Upper lobe of left lung (tissue), 6 donors: ENCODE measurements around the gene LRRC8B. TPM values are rescaled to one million over a fixed set of nuclear protein-coding genes. Genes with fewer than 3 reads are reported as not detected.
"Not testable (repeated sequence)": the region's sequence is repeated elsewhere in the genome, so short reads cannot be mapped to it uniquely, and the experiment has no call there.

Experiments
- ATAC-seq, 2 donors: fragments of 200-7000 bp; cut with Tn5 transposase; one replicate each; pipeline ENCODE4 v1.9.1; 2022; ENCODE audit warnings: mild to moderate bottlenecking in 2 of 2, moderate library complexity in 2 of 2; ENCODE audit not compliant: low FRiP score in 2 of 2
- DNase-seq, 2 donors: peaks; one replicate each; pipeline ENCODE4 v3.0.0-alpha.2; 2019 to 2020
- H3K27ac ChIP-seq, 4 donors: fragments of 200-600 bp; sonication (generic); one replicate each; pipeline ENCODE4 v1.5.1; 2016 to 2019
- H3K27me3 ChIP-seq, 4 donors: fragments of 200-600 bp; sonication (generic); one replicate each; pipeline ENCODE4 v1.5.1; 2017 to 2019
- H3K36me3 ChIP-seq, 4 donors: fragments of 200-600 bp; sonication (generic); one replicate each; pipeline ENCODE4 v1.5.1; 2016 to 2019
- H3K4me1 ChIP-seq, 4 donors: fragments of 200-600 bp; sonication (generic); one replicate each; pipeline ENCODE4 v1.5.1; 2018 to 2019
- H3K4me3 ChIP-seq, 4 donors: fragments of 200-600 bp; sonication (generic); one replicate each; pipeline ENCODE4 v1.5.1; 2017 to 2019; ENCODE audit warnings: mild to moderate bottlenecking in 2 of 4, moderate library complexity in 1 of 4
- H3K9me3 ChIP-seq, 4 donors: fragments of 200-600 bp; sonication (generic); one replicate each; pipeline ENCODE4 v1.5.1; 2018 to 2019
- EP300 ChIP-seq, 4 donors: sonication (generic); formaldehyde crosslinking; IDR thresholded peaks; one replicate each; pipeline ENCODE4 v1.5.1; 2017; ENCODE audit warnings: antibody characterized with exemption in 4 of 4, control low read depth in 2 of 4
- POLR2A ChIP-seq, 4 donors: fragments of 450-650 bp; IDR thresholded peaks; one replicate each; pipeline ENCODE4 v1.5.1; 2016 to 2017; ENCODE audit warnings: antibody characterized with exemption in 4 of 4, mild to moderate bottlenecking in 2 of 4
- POLR2AphosphoS5 ChIP-seq, 2 donors: sonication (generic); formaldehyde crosslinking; IDR thresholded peaks; one replicate each; pipeline ENCODE4 v1.5.1; 2017; ENCODE audit warnings: antibody characterized with exemption in 2 of 2
- WGBS, 2 donors: methylation state at CpG; one replicate each; pipeline ENCODE4 v1.1.5; 2017 to 2018; 5-methylcytosine and 5-hydroxymethylcytosine counted together
- total RNA-seq, 6 donors: library from RNA; depleted of rRNA in 4 of 6; stranded (reverse); fragments of >200 nt in 4 of 6; gene quantifications; one replicate each; pipeline versions ENCODE4 v1.1.0 to v1.2.1, GENCODE V29; 2016 to 2021
- TF ChIP-seq, protein P1 (sequence below), 6 experiments: fragments of 450-650 bp in 4 of 6; fragments of 200-600 bp in 2 of 6; sonication (generic) in 2 of 6; IDR thresholded peaks; one replicate each; pipeline ENCODE4 v1.5.1; 2016 to 2019; ENCODE audit warnings: antibody characterized with exemption in 6 of 6
- donor health status: DM: no; HTN: no; CAD: no; lungs with moderate emphysema.
- donor health status: DM: no; HTN: yes; CAD: no; lungs with severe emphysema.

Gene LRRC8B
- total RNA-seq, 6 donors from 2014 or later, result 7.1 to 20.2 (median 14.8) TPM

DNA sequence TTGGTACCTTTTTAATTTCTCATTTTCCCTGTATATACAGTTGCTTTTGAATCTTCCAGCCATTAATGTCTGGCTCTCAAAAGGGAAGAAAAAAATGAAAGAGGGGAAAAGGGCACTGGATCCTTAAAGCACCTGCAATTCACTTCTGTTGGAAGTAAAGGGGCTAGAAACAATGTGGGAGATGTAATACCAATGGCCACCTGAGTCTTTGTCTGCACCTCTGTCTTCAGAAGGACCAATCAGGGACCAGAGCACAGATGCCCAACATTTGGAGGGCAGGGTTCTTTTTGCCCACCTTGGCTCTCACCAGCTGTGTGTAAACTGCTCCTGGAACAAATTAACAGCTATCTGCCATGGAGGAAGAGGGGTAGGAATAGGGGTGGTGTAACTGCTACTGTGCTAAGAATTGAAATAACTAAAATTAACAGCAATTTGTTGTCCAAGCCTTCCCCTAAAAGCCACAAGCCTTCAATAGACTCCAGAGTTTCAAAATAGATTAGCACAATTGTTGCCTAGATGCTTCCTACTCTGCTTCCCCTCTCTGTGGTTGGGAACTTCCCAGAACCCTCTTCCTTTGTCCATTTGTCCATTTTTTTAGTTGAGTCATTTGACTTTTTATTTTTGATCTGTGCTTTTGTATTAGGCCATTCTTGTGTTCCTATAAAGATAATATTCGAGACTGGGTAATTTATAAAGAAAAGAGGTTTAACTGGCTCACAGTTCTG lies 11.5 kb upstream of the LRRC8B start:
- ATAC-seq, result no peak
- Histone ChIP-seq H3K4me3 (no peak overlapping the region), H3K27me3 (no peaks in the 10 kb centered on the region), H3K4me1 (no peaks in the 10 kb centered on the region), H3K36me3 (no peaks in the 10 kb centered on the region), H3K27ac (no peak overlapping the region), H3K9me3 (no peaks in the 10 kb centered on the region)
- no peak for TF ChIP-seq POLR2A (IDR thresholded peaks at IDR 0.05)
- TF ChIP-seq, protein P1, sequence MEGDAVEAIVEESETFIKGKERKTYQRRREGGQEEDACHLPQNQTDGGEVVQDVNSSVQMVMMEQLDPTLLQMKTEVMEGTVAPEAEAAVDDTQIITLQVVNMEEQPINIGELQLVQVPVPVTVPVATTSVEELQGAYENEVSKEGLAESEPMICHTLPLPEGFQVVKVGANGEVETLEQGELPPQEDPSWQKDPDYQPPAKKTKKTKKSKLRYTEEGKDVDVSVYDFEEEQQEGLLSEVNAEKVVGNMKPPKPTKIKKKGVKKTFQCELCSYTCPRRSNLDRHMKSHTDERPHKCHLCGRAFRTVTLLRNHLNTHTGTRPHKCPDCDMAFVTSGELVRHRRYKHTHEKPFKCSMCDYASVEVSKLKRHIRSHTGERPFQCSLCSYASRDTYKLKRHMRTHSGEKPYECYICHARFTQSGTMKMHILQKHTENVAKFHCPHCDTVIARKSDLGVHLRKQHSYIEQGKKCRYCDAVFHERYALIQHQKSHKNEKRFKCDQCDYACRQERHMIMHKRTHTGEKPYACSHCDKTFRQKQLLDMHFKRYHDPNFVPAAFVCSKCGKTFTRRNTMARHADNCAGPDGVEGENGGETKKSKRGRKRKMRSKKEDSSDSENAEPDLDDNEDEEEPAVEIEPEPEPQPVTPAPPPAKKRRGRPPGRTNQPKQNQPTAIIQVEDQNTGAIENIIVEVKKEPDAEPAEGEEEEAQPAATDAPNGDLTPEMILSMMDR (IDR thresholded peaks at IDR 0.05), result no peak
- TF ChIP-seq EP300 (IDR thresholded peaks at IDR 0.05), result no peak
- TF ChIP-seq POLR2AphosphoS5 (IDR thresholded peaks at IDR 0.05), result no peak
- 89 to 91% methylated on average over 1 of the region's 1 CpG for WGBS, 2 donors
- DNase-seq, result no peak

DNA sequence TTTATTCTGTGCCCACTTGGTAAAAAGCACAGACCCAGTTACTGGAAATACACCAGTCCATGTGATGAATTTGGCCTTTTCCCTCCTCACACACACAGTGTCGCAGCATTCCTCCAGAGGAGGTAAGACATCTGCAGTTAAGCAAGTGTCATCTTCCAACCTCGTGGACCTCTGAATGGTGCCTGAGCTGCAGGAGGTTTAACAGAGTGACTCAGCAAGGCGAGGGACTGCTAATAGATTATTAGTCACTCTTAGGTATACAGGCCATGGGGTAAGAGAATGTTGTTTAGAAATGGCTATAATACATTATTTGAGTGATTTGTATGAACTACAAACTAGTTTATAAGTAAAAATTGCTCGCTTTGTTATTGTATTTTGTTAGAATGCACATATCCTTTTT lies 8.6 kb upstream of the LRRC8B start:
- Histone ChIP-seq H3K36me3 (no peaks in the 10 kb centered on the region), H3K27me3 (no peaks in the 10 kb centered on the region), H3K4me3 (no peak overlapping the region), H3K27ac (no peak overlapping the region), H3K4me1 (no peaks in the 10 kb centered on the region), H3K9me3 (no peaks in the 10 kb centered on the region)
- WGBS, 2 donors, result 79 to 83% methylated on average over 4 of the region's 4 CpGs
- no peak for DNase-seq
- TF ChIP-seq EP300 (IDR thresholded peaks at IDR 0.05) (no peak), POLR2AphosphoS5 (IDR thresholded peaks at IDR 0.05) (no peak), POLR2A (IDR thresholded peaks at IDR 0.05) (no peak)
- TF ChIP-seq, protein P1 (IDR thresholded peaks at IDR 0.05), result no peak
- ATAC-seq, result no peak

DNA sequence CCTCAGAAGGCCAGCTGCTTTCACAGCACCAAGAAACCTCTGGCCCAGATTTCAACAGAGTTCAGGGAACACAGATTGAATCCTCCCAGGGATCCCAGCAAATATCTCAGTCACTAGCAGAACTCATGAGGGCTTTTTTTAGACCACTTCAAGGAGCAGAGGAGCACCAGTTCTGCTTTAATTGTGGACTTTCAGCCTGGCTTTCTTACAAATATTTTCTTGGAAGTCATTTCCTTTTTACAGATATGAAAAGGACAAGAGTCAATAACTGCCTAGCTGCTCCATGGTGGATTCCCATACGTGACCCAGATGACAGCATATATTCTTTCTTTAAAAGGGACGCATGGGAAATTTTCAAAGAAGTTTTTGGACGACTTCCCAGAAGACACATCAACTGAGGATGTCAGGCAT lies 6.4 kb upstream of the LRRC8B start:
- Histone ChIP-seq H3K27me3 (no peaks in the 10 kb centered on the region), H3K9me3 (no peaks in the 10 kb centered on the region), H3K27ac (no peak overlapping the region), H3K4me3 (no peak overlapping the region), H3K4me1 (no peaks in the 10 kb centered on the region), H3K36me3 (no peaks in the 10 kb centered on the region)
- WGBS, 2 donors, result 36 to 40% methylated on average over 3 of the region's 3 CpGs
- TF ChIP-seq, protein P1 (IDR thresholded peaks at IDR 0.05), result no peak
- TF ChIP-seq POLR2A (IDR thresholded peaks at IDR 0.05) (no peak), POLR2AphosphoS5 (IDR thresholded peaks at IDR 0.05) (no peak), EP300 (IDR thresholded peaks at IDR 0.05) (no peak)
- peak in 1 of 2 donors; percentile 53 for ATAC-seq
- peak in 1 of 2 donors; percentile 36 for DNase-seq

DNA sequence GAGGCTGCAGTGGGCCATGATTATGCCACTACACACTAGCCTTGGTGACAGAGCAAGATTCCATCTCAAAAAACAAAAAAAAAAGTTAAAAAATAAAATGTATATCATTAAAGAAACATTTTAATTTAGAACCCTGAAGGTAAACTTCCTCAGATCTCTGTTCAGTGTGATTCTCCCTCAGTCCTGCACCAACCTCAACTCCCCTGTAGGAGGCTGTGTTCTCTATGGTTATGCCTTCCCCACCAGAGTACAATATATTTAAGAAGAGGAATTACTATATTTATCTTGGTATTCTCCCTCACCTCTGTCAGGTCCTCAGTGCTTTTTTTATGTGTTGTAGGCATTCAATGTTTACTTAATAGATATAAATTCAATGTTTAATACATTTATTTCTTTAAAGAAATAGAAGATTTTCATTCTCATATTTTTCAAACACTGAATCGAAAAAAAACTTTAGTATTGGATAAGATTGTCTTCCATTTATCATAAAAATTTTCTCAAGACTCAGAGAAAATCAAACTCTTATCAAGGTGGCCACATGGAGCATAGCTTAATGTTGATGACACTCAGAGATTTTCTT lies 4.8 kb upstream of the LRRC8B start:
- Histone ChIP-seq H3K27me3 (no peaks in the 10 kb centered on the region), H3K27ac (no peak overlapping the region), H3K4me1 (peaks cover 4 to 10% (median 7%) of the 10 kb centered on the region in 4 donors), H3K4me3 (no peak overlapping the region), H3K9me3 (no peaks in the 10 kb centered on the region), H3K36me3 (no peaks in the 10 kb centered on the region)
- no peak for DNase-seq
- 99 to 100% methylated on average over 1 of the region's 1 CpG for WGBS, 2 donors
- no peak for ATAC-seq
- TF ChIP-seq, protein P1 (IDR thresholded peaks at IDR 0.05), result peak; percentile 43 to 72 (median 57)
- TF ChIP-seq POLR2A (IDR thresholded peaks at IDR 0.05), result no peak

DNA sequence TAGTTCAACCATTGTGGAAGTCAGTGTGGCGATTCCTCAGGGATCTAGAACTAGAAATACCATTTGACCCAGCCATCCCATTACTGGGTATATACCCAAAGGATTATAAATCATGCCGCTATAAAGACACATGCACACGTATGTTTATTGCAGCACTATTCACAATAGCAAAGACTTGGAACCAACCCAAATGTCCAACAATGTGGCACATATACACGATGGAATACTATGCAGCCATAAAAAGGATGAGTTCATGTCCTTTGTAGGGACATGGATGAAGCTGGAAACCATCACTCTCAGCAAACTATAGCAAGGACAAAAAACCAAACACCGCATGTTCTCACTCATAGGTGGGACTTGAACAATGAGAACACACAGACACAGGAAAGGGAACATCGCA lies 2.7 kb upstream of the LRRC8B start:
- whole genome bisulfite sequencing, 2 donors, result 96 to 100% methylated on average over 6 of the region's 6 CpGs
- DNase-seq, H3K4me3 ChIP-seq, H3K36me3 ChIP-seq, H3K27ac ChIP-seq, ATAC-seq, H3K9me3 ChIP-seq, H3K27me3 ChIP-seq: not testable (repeated sequence)
- peaks cover 11 to 21% (median 16%) of the 10 kb centered on the region in 4 donors for H3K4me1 ChIP-seq
